Pulmonary artery endothelial cell (primary cell): ENCODE data around the gene KLHL2. TPM values are rescaled to one million over a fixed set of nuclear protein-coding genes. Genes with fewer than 3 reads are reported as not detected.
"Not testable (repeated sequence)": the region's sequence is repeated elsewhere in the genome, so short reads cannot be mapped to it uniquely, and the experiment has no call there.

Experiments
- DNase-seq: peaks from one replicate; pipeline ENCODE4 v3.0.0-alpha.2; 2011; ENCODE audit warnings: low read depth, low spot score
- total RNA-seq: library from RNA; depleted of rRNA; stranded (reverse); fragments of >200 nt; gene quantifications from 2 replicates; pipeline ENCODE4 v1.2.3, GENCODE V29; 2014

Gene KLHL2
- 28.5 and 36.2 TPM in 2 replicates for total RNA-seq

- DNase-seq = peak; percentile 48
These were observed at the start of gene KLHL2 for GRCh38 chr4:165207431-165208220. KLHL2 (plus strand) TSS chr4:165207561; CDS start chr4:165207877, 316 bp downstream.

GRCh38 chr4:165158762-165159161 lies 48.6 kb upstream of the KLHL2 start:
- no peak for DNase-seq

- DNase-seq = no peak
These were observed 43.1 kb upstream of the KLHL2 start for GRCh38 chr4:165164257-165164656.

GRCh38 chr4:165166872-165167271 lies 40.5 kb upstream of the KLHL2 start:
- not testable (repeated sequence) for DNase-seq

- no peak for DNase-seq
These were observed 39.7 kb upstream of the KLHL2 start for GRCh38 chr4:165167650-165168049.

- no peak for DNase-seq
These were observed 36.5 kb upstream of the KLHL2 start for GRCh38 chr4:165170819-165171218.

GRCh38 chr4:165175470-165175869 lies 31.9 kb upstream of the KLHL2 start:
- not testable (repeated sequence) for DNase-seq

- DNase-seq = peak; percentile 3
These were observed 31.5 kb upstream of the KLHL2 start for GRCh38 chr4:165175879-165176278.

GRCh38 chr4:165177725-165178666 lies 29.4 kb upstream of the KLHL2 start:
- DNase-seq = no peak

GRCh38 chr4:165184220-165184619 lies 23.1 kb upstream of the KLHL2 start:
- no peak for DNase-seq

- DNase-seq = not testable (repeated sequence)
These were observed 22.4 kb upstream of the KLHL2 start for GRCh38 chr4:165184998-165185397.

GRCh38 chr4:165185448-165185847 lies 21.9 kb upstream of the KLHL2 start:
- DNase-seq = no peak

- no peak for DNase-seq
These were observed 16.6 kb upstream of the KLHL2 start for GRCh38 chr4:165190591-165191347.

- no peak for DNase-seq
These were observed 16.1 kb upstream of the KLHL2 start for GRCh38 chr4:165191348-165191656.

GRCh38 chr4:165191814-165192499 lies 15.4 kb upstream of the KLHL2 start:
- no peak for DNase-seq

- no peak for DNase-seq
These were observed 14.9 kb upstream of the KLHL2 start for GRCh38 chr4:165192500-165192898.

GRCh38 chr4:165192956-165193355 lies 14.4 kb upstream of the KLHL2 start:
- no peak for DNase-seq

- no peak for DNase-seq
These were observed 13.0 kb upstream of the KLHL2 start for GRCh38 chr4:165194368-165194767.

- DNase-seq = no peak
These were observed 9.0 kb upstream of the KLHL2 start for GRCh38 chr4:165198329-165198728.

- DNase-seq = no peak
These were observed 8.1 kb upstream of the KLHL2 start for GRCh38 chr4:165199286-165199685.

GRCh38 chr4:165199722-165200121 lies 7.6 kb upstream of the KLHL2 start:
- no peak for DNase-seq
